KOPT-K1 (cell line): Measurements from ENCODE around the gene HPGDS.
"Not testable (repeated sequence)": the region's sequence is repeated elsewhere in the genome, so short reads cannot be mapped to it uniquely, and the experiment has no call there.

Experiments
- H3K27ac ChIP-seq: fragments of 200-600 bp; sonication (generic); 2 replicates; pipeline ENCODE4 v1.5.1; 2016; ENCODE audit warnings: antibody characterized with exemption, mild to moderate bottlenecking, low read depth, low read length; ENCODE audit not compliant: poor library complexity, severe bottlenecking
- H3K36me3 ChIP-seq: fragments of 200-600 bp; sonication (generic); 2 replicates; pipeline ENCODE4 v1.5.1; 2017; ENCODE audit warnings: antibody characterized with exemption, mild to moderate bottlenecking, low read length, moderate library complexity; ENCODE audit not compliant: insufficient read depth
- H3K9me3 ChIP-seq: fragments of 200-600 bp; sonication (generic); 2 replicates; pipeline ENCODE4 v1.5.1; 2017; ENCODE audit warnings: antibody characterized with exemption, low read length, mild to moderate bottlenecking; ENCODE audit not compliant: insufficient read depth, poor library complexity, severe bottlenecking

HPGDS gene

DNA sequence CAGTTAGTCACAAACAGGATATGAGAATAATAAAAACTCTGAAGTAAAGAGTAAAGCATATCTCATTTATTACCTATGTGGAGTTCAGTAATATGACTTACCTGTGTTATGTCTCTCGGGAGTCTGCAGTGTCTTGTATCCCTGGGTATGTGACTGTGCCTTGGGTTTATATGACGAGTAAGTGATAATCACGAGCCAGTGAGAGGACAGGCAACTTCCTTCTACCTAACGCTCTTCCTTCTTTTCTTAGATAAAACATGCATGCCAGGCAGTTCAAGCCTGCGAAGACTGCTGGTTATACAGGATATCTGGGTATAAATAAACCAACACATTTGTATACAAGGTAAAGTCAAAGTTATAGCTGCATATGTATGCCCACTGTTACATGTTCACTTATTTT, at the start of gene HPGDS:
Gene HPGDS (minus strand): TSS at position 143 of the 400 bp plus-strand sequence. CDS start 8,207 bp downstream, outside the sequence.
- Histone ChIP-seq H3K27ac (no peak within 1 kb of the TSS), H3K9me3 (no peaks in the 10 kb centered on the region)

GRCh38 chr4:94390804-94391410, 48.3 kb upstream of the HPGDS start:
- H3K9me3 ChIP-seq: no peaks in the 10 kb centered on the region
- no peak overlapping the region for H3K27ac ChIP-seq
- H3K36me3 ChIP-seq: no peaks in the 10 kb centered on the region

More for the DNA sequence above, at the start of gene HPGDS:
- H3K36me3 ChIP-seq: no peaks in the 10 kb centered on the region

DNA sequence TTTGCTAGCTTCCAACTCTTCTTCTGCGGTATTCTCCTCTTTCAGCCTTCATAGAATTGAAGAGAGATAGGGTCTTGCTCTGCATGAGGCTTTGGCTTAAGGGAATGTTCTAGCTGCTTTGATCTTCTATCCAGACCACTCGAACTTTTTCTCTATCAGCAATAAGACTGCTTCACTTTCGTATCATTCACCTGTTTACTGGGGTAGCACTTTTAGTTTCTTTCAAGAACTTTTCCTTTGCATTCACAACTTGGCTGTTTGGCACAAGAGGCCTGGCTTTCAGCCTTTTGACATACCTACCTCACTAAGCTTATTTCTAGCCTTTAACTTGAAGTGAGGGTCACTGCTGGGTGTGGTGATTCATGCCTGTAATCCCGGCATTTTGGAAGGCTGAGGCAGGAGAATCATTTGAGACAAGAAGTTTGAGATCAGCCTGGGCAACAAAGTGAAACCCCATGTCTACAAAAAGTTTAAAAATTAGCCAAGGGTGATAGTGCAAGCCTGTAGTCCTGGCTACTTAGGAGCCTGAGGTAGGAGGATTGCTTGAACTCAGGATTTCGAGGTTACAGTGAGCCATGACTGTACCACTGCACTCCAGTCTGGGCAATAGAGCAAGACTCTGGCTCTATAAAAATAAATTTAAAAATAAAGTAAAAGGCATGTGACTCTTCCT, 47.1 kb upstream of the HPGDS start:
- Histone ChIP-seq H3K27ac (no peak overlapping the region), H3K9me3 (no peaks in the 10 kb centered on the region), H3K36me3 (no peaks in the 10 kb centered on the region)

DNA sequence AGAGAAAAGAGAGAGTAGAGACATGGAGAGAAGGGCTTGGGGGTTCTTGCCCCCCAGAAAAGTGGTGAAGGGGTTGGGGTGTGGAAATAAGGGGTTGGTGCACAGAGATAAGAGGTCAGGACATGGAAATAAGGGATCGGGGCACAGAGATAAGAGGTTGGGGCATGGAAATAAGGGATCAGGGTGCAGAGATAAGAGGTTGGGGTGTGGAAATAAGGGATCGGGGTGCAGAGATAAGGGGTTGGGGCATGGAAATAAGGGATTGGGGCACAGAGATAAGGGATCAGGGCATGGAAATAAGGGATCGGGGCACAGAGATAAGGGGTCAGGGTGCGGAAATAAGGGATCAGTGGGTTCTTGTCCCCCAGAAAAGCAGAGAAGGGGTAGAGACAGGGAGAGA, 45.3 kb upstream of the HPGDS start:
- H3K9me3 ChIP-seq, H3K36me3 ChIP-seq, H3K27ac ChIP-seq: not testable (repeated sequence)

DNA sequence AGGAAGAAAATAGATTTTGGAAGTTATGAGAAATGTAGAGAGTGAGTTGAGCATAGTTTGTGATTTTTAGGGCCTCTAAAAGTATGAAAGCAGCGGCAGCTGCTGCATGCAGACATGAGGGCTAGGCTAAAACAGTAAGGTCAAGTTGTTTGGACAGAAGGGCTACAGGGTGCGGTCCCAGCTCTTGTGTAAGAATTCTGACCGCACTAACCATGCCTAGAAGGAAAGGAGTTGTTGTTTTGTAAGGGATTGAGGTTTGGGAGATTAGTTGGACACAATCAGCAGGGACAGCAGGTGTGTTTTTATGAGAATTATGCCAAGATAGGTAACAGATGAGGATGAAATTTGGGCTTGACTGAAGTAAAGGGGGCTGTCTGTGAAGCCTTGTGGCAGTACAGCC, 42.8 kb upstream of the HPGDS start:
- not testable (repeated sequence) for H3K9me3 ChIP-seq, H3K36me3 ChIP-seq, H3K27ac ChIP-seq

- not testable (repeated sequence) for H3K36me3 ChIP-seq, H3K27ac ChIP-seq, H3K9me3 ChIP-seq
Observed at GRCh38 chr4:94382891-94383290, 40.3 kb upstream of the HPGDS start.

- no peak overlapping the region for H3K27ac ChIP-seq
- no peaks in the 10 kb centered on the region for H3K9me3 ChIP-seq
Observed at GRCh38 chr4:94378047-94378446, 35.4 kb upstream of the HPGDS start.

DNA sequence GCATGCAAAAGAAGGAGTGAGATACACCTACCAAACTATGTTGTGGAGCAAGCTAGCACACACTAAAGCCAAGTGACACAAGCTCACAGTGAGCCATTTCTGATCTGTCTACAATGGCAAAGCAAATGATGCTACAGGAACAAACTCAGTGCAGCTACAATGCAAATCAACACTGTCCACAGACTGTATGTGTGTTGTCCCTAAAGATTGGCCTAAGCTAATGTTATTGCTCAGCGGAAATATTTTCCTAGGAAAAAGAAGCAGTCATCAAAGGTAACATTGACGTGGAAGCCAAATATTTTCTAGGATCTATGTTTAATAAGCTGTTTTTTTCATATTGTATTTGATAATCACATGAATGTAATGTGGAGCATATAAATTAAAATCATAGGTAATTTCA, 34.7 kb upstream of the HPGDS start:
- H3K27ac ChIP-seq: no peak overlapping the region
- H3K36me3 ChIP-seq: no peaks in the 10 kb centered on the region
- H3K9me3 ChIP-seq: no peaks in the 10 kb centered on the region

More at GRCh38 chr4:94378047-94378446, 35.4 kb upstream of the HPGDS start:
- no peaks in the 10 kb centered on the region for H3K36me3 ChIP-seq

- Histone ChIP-seq H3K36me3 (no peaks in the 10 kb centered on the region), H3K9me3 (no peaks in the 10 kb centered on the region), H3K27ac (no peak overlapping the region)
Observed at GRCh38 chr4:94375364-94375763, 32.7 kb upstream of the HPGDS start.

- H3K9me3 ChIP-seq: no peaks in the 10 kb centered on the region
- H3K27ac ChIP-seq: no peak overlapping the region
- H3K36me3 ChIP-seq: no peaks in the 10 kb centered on the region
Observed at GRCh38 chr4:94373752-94374151, 31.1 kb upstream of the HPGDS start.

DNA sequence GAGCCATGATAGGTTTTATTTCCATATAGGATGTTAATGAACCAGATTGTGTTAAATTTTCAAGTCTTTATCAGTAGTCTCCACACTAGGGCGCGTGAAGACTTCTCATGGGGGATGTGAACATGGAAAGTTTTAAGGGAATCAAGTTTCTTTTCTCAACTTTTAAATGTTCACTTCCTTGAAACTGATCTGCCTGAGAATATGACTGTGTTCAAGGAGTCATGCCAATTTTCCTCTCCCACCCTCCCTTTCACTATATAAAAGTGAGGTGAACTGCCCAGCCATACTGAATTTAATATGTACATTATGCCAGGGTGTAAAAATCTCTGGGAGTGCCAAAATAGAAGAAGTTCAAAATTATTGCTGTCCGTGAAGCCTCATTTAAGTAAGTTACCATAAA, 30.4 kb upstream of the HPGDS start:
- H3K9me3 ChIP-seq: no peaks in the 10 kb centered on the region
- no peak overlapping the region for H3K27ac ChIP-seq
- H3K36me3 ChIP-seq: no peaks in the 10 kb centered on the region

GRCh38 chr4:94372228-94372978, 29.8 kb upstream of the HPGDS start:
- Histone ChIP-seq H3K27ac (no peak overlapping the region), H3K9me3 (no peaks in the 10 kb centered on the region), H3K36me3 (no peaks in the 10 kb centered on the region)

DNA sequence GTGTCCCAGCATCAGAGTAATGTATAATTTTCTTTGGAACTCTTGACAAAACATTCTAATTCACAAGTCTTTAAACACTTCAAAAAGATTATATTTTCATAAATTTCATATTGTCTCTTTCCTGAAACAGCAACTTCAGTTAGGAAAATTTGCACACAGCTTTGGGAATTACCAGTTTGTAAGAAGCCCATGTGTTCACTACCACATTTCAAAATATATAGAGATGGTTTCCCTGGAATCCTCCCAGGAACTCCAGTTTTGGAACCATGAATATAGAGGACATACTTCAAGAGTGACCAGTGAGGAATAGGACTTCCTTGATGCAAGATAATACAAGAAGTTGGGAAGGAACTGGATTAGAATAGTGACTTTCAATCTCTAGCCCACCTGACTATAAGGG, 28.7 kb upstream of the HPGDS start:
- Histone ChIP-seq H3K36me3 (no peaks in the 10 kb centered on the region), H3K27ac (no peak overlapping the region), H3K9me3 (no peaks in the 10 kb centered on the region)

- Histone ChIP-seq H3K36me3 (no peaks in the 10 kb centered on the region), H3K27ac (no peak overlapping the region), H3K9me3 (no peaks in the 10 kb centered on the region)
Observed at GRCh38 chr4:94370533-94371254, 28.1 kb upstream of the HPGDS start.

DNA sequence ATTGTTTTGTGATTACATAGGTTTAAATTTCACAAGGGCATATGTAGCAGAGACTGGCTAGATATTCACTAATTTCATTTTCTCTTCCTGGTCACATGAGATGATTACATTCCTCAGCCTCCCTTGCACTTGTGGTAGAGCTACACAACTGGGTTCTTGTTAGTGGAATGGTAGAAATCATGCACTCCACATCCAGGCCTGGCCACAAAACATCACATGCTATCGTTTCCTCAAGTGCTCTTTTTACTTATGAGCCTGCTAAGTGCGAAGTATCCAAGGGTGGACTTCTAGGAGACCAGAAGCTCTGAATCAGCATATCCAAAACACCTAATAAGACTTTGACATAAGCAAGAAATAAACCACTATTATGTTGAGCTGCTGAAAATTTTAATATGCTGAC, 26.4 kb upstream of the HPGDS start:
- Histone ChIP-seq H3K36me3 (no peaks in the 10 kb centered on the region), H3K9me3 (no peaks in the 10 kb centered on the region), H3K27ac (no peak overlapping the region)
